Measurements from ENCODE around the gene RNF144B.

RNF144B gene

GRCh38 chr6:18513253-18513798, 126.2 kb downstream of the RNF144B start:
- DNase-seq (ENCODE audit: low read depth in 3 of 3): no peak

GRCh38 chr6:18514180-18514579, 127.0 kb downstream of the RNF144B start:
- DNase-seq (ENCODE audit: low read depth in 3 of 3): no peak

GRCh38 chr6:18515767-18516166, 128.6 kb downstream of the RNF144B start:
- no peak for DNase-seq (ENCODE audit: low read depth in 3 of 3)

Measured in stimulated activated CD4-positive, alpha-beta T cell treated with anti-CD3 and anti-CD28 coated beads, TNF-alpha, amount 100 ng/mL, for 24 hours (primary cell).